HFF-Myc (cell line): ENCODE results near the gene CHAF1B.

Source experiments
- DNase-seq: peaks from one replicate; pipeline ENCODE4 v3.0.0-alpha.2; 2011; ENCODE audit warnings: low read depth; ENCODE audit errors: extremely low read depth
- H3K4me3 ChIP-seq: replicated peaks from 2 replicates; pipeline ENCODE4 v1.5.1; 2011; ENCODE audit warnings: low read depth, mild to moderate bottlenecking, control low read depth, low read length
- CTCF ChIP-seq: IDR thresholded peaks from 2 replicates; pipeline ENCODE4 v1.5.1; 2012; ENCODE audit warnings: mild to moderate bottlenecking, low read depth, low read length, control low read depth; ENCODE audit errors: missing control alignments

The CHAF1B gene

GRCh38 chr21:36465478-36465877 is 80.3 kb downstream of the CHAF1B start:
- DNase-seq: no peak
- no peak overlapping the region for H3K4me3 ChIP-seq
- no peak for TF ChIP-seq CTCF

GRCh38 chr21:36466061-36466511 is 80.9 kb downstream of the CHAF1B start:
- TF ChIP-seq CTCF: no peak
- no peak for DNase-seq
- no peak overlapping the region for H3K4me3 ChIP-seq
